ENCODE results near the gene TRMT44. TPM values are rescaled to one million over a fixed set of nuclear protein-coding genes. Genes with fewer than 3 reads are reported as not detected.
"Not testable (repeated sequence)": the region's sequence is repeated elsewhere in the genome, so short reads cannot be mapped to it uniquely, and the experiment has no call there.

TRMT44 gene
- total and polyA plus RNA-seq, 12 donors, result 4.5 to 10.2 (median 7.9) TPM

DNA sequence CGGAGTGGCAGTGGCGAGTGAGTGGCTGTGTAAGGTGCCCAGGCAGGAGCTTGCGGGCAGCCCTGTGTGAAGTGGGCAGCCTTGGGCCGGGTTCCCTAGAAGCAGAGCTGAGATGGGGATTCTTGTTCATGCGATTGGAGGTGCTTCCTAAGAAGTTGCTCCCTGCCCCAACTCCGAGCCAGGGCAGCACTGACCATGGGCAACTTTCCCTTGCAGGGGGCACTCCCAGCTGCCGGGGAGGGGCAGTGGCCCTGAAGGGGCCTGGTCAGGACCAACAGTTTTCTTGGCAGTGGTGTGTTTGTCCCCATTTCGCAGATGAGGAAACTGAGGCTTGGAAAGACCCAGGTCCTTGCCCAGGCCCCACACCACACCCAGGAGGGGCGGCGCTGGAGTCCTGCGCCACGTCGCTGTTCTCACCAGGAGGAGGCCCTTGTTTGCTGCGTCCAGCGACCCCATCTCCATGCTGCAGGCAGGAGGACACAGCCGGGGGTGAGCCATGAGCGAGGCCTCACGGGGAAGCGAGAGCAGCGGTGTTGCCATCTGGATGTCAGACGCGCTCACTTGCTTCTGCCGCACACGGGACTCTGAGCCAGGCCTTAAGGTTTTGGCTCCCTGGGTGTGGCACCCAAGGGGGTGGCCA, 68.9 kb downstream of the TRMT44 start:
- no peak overlapping the region for H3K27ac ChIP-seq
- H3K4me3 ChIP-seq, result no peak overlapping the region
- ATAC-seq, result no peak
- no peaks in the 10 kb centered on the region for H3K36me3 ChIP-seq
- peaks cover 0 to 28% (median 16%) of the 10 kb centered on the region in 9 donors for H3K4me1 ChIP-seq
- H3K9me3 ChIP-seq, result no peaks in the 10 kb centered on the region
- DNase-seq, result no peak
- intact Hi-C loops (cut with DNase I), result no loop called here
- 94 to 96% methylated on average over 24 of the region's 24 CpGs for WGBS, 2 donors
- TF ChIP-seq, protein P1, sequence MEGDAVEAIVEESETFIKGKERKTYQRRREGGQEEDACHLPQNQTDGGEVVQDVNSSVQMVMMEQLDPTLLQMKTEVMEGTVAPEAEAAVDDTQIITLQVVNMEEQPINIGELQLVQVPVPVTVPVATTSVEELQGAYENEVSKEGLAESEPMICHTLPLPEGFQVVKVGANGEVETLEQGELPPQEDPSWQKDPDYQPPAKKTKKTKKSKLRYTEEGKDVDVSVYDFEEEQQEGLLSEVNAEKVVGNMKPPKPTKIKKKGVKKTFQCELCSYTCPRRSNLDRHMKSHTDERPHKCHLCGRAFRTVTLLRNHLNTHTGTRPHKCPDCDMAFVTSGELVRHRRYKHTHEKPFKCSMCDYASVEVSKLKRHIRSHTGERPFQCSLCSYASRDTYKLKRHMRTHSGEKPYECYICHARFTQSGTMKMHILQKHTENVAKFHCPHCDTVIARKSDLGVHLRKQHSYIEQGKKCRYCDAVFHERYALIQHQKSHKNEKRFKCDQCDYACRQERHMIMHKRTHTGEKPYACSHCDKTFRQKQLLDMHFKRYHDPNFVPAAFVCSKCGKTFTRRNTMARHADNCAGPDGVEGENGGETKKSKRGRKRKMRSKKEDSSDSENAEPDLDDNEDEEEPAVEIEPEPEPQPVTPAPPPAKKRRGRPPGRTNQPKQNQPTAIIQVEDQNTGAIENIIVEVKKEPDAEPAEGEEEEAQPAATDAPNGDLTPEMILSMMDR (IDR thresholded peaks at IDR 0.05), result no peak
- H3K27me3 ChIP-seq, result no peaks in the 10 kb centered on the region

DNA sequence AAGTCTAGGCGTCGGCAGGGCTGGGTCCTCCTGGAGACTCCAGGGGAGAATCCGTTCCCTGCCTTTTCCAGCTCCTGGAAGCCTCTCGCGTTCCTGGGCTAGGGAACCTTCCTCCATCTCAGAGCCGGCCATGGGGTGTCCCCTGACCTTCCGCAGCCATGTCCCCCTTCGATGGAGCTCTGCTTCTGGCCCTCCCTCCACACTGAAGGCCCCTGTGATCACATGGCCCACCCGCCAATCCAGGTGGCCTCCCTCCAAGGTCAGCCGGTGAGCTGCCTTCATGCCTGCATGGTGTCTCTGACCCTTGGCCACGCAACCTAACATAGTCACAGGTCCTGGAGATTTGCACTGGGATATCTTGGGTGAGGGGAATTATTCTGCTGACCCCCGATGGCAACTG, 69.6 kb downstream of the TRMT44 start:
- Histone ChIP-seq H3K4me1 (peaks cover 0 to 27% (median 16%) of the 10 kb centered on the region in 9 donors), H3K27ac (no peak overlapping the region), H3K27me3 (no peaks in the 10 kb centered on the region), H3K4me3 (no peak overlapping the region), H3K36me3 (no peaks in the 10 kb centered on the region), H3K9me3 (no peaks in the 10 kb centered on the region)
- WGBS, 2 donors, result 90 to 94% methylated on average over 12 of the region's 12 CpGs
- no peak for ATAC-seq
- no peak for DNase-seq
- TF ChIP-seq, protein P1 (IDR thresholded peaks at IDR 0.05), result no peak
- intact Hi-C loops (cut with DNase I), result no loop called here

DNA sequence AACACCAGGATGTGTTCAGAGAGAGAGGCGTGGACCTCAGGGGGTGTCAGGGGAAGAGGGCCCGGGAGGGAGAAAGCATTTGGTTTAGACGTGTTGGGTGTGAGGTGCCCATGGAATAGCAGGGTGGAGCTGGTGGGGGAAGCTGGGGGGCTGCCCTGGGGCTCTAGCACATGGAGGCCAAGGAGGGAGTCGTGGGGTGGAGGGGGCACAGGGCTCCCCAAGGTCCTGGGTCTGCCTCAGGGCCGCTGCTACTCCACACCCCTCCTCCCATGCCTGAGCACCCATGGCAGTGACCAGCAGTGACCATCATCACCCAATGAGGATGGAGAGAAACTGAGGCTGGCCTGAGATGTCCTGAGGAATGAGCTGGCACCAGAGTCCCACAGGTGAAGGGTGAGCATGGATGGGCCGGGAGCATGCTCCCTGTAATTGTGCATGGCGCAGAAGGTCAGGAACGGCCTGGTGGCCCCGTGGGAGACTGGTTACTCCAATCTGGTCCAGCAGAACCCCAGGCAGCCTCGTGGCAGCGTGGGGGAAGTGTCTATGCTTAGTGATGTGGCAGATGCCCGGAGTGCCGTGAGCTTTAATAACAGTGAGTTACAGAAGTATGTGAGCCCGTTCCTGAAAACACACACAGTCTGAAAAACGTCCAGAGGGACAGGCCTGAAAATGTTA, 70.2 kb downstream of the TRMT44 start:
- ATAC-seq, result no peak
- Histone ChIP-seq H3K4me1 (peaks cover 0 to 23% (median 16%) of the 10 kb centered on the region in 9 donors), H3K9me3 (no peaks in the 10 kb centered on the region), H3K27me3 (no peaks in the 10 kb centered on the region), H3K4me3 (no peak overlapping the region), H3K27ac (no peak overlapping the region), H3K36me3 (no peaks in the 10 kb centered on the region)
- DNase-seq, result no peak
- TF ChIP-seq, protein P1 (IDR thresholded peaks at IDR 0.05), result no peak
- WGBS, 2 donors, result 83 to 84% methylated on average over 15 of the region's 15 CpGs
- intact Hi-C loops (cut with DNase I), result no loop called here

DNA sequence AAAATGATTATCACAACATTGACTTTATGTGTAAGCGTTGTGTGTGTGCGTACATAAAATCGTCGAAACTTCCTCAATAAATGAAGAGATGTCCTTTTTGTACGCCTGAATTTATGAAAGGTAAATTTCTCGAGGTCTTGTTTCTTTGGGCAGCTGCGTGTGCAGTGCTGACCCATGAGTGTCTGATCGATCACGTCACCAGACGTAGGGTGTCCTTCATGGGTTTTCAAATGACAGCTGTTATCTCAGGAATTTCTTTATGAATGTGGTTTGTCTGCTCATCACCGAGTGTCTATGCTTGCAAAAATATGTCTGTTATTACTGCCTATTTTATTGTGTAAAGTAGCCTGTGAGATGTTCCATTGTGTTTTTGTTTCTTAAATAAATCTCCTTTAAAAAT, 71.9 kb downstream of the TRMT44 start:
- intact Hi-C loops (cut with DNase I), result no loop called here
- Histone ChIP-seq H3K9me3 (no peaks in the 10 kb centered on the region), H3K4me1 (peaks cover 0 to 6% (median 0%) of the 10 kb centered on the region in 9 donors), H3K27me3 (no peaks in the 10 kb centered on the region), H3K36me3 (no peaks in the 10 kb centered on the region), H3K4me3 (no peak overlapping the region), H3K27ac (no peak overlapping the region)
- 91 to 92% methylated on average over 11 of the region's 11 CpGs for WGBS, 2 donors
- TF ChIP-seq, protein P1 (IDR thresholded peaks at IDR 0.05), result no peak
- DNase-seq (no peak), ATAC-seq (no peak)

DNA sequence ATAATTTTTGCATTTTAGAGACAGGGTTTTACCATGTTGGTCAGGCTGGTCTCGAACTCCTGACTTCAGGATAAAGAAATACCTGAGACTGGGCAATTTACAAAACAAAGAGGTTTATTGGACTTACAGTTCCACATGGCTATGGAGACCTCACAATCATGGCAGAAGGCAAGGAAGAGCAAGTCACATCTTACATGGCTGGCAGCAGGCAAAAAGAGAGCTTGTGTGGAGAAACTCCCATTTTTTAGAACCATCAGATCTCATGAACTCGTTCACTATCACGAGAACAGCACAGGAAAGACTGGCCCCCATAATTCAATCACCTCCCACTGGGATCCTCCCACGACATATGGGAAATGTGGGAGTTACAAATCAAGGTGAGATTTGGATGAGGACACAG, 72.5 kb downstream of the TRMT44 start:
- DNase-seq; H3K9me3 ChIP-seq; H3K36me3 ChIP-seq; H3K27ac ChIP-seq; H3K4me3 ChIP-seq; ATAC-seq; intact Hi-C loops (cut with DNase I); H3K27me3 ChIP-seq; H3K4me1 ChIP-seq: not testable (repeated sequence)
- 73 to 84% methylated on average over 4 of the region's 4 CpGs for WGBS, 2 donors
